GM06990 (cell line): Measurements from ENCODE around the gene MICALL1.

ENCODE experiments used
- DNase-seq: peaks from one replicate; pipeline ENCODE4 v3.0.0-alpha.2; 2011; ENCODE audit not compliant: insufficient read length; ENCODE audit errors: extremely low read depth
- H3K27me3 ChIP-seq: replicated peaks from 2 replicates; pipeline ENCODE4 v1.6.0; 2011; ENCODE audit warnings: low read length; ENCODE audit not compliant: control insufficient read depth, insufficient read depth
- H3K36me3 ChIP-seq: 2 replicates; pipeline ENCODE4 v1.5.1; 2011; ENCODE audit warnings: low read length; ENCODE audit not compliant: control insufficient read depth, insufficient read depth
- H3K4me3 ChIP-seq: replicated peaks from 2 replicates; pipeline ENCODE4 v1.5.1; 2011; ENCODE audit warnings: low read depth, mild to moderate bottlenecking, control low read depth, low read length
- TF ChIP-seq, protein P1 (sequence below): IDR thresholded peaks from 2 replicates; pipeline ENCODE4 v1.5.1; 2011; ENCODE audit warnings: low read length, control low read depth, mild to moderate bottlenecking, inconsistent platforms; ENCODE audit not compliant: insufficient read depth, poor library complexity, severe bottlenecking

MICALL1 gene

DNA sequence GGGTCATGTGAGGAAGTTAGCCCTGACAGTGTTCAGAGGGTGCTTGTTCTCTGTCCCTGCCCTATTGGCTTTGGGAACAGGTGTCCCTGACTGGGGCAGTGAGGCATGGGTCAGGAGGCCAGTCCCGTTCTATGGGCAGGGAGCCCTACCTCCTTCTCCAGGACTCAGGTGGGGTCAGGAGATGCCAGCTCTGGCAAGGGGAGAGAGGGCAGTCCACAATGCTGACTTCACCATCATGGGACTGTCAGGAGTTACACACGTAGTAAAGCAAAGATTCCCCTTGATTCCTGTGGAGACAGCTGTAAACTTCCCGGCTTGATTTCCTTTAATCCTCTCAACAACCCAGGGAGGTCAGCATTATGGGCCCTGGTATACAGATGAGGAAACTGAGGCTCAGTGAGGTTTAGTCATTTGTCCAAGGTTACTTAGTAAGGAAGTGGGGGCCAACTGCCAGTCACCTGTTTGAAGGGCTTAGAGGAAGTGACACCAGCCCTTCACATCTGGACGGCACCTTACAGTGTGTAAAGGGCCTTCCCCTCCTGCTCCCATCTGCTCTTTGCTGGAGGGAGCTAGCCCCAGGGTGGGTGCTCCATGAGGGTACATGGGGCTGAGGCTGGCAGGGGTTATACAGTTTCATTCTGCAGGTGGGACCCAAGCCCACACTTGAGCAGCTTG is 11.9 kb downstream of the MICALL1 start:
- Histone ChIP-seq H3K36me3 (peaks cover 19% of the 10 kb centered on the region), H3K4me3 (no peak overlapping the region), H3K27me3 (no peaks in the 10 kb centered on the region)
- TF ChIP-seq, protein P1, sequence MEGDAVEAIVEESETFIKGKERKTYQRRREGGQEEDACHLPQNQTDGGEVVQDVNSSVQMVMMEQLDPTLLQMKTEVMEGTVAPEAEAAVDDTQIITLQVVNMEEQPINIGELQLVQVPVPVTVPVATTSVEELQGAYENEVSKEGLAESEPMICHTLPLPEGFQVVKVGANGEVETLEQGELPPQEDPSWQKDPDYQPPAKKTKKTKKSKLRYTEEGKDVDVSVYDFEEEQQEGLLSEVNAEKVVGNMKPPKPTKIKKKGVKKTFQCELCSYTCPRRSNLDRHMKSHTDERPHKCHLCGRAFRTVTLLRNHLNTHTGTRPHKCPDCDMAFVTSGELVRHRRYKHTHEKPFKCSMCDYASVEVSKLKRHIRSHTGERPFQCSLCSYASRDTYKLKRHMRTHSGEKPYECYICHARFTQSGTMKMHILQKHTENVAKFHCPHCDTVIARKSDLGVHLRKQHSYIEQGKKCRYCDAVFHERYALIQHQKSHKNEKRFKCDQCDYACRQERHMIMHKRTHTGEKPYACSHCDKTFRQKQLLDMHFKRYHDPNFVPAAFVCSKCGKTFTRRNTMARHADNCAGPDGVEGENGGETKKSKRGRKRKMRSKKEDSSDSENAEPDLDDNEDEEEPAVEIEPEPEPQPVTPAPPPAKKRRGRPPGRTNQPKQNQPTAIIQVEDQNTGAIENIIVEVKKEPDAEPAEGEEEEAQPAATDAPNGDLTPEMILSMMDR: no peak
- no peak for DNase-seq

GRCh38 chr22:37918580-37919270 is 12.6 kb downstream of the MICALL1 start:
- Histone ChIP-seq H3K36me3 (peaks cover 15% of the 10 kb centered on the region), H3K4me3 (no peak overlapping the region), H3K27me3 (no peaks in the 10 kb centered on the region)
- TF ChIP-seq, protein P1: no peak
- DNase-seq: no peak

DNA sequence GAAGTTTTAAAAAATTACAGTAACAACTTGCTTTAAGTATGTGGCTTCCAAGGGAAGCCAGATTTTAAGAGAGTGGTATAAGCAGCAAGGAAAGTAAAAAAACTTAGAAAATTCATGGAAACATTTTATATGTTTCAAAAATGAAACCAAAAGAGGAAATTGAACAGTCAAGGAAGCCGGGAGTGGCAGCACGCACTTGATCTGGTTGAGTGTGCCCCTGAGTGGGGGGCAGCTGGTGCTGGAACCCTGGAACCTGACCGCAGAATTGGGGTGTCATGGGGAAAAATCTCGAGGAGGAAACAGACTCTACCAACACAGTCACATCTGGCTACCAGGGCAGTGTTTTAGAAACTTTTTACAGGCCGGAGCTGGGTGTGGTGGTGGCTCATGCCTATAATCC is 14.0 kb downstream of the MICALL1 start:
- DNase-seq: no peak
- TF ChIP-seq, protein P1: no peak
- H3K4me3 ChIP-seq: no peak overlapping the region
- H3K27me3 ChIP-seq: no peaks in the 10 kb centered on the region
- peaks cover 19% of the 10 kb centered on the region for H3K36me3 ChIP-seq

- no peak for DNase-seq
- no peaks in the 10 kb centered on the region for H3K27me3 ChIP-seq
- no peak overlapping the region for H3K4me3 ChIP-seq
- TF ChIP-seq, protein P1: no peak
- peaks cover 22% of the 10 kb centered on the region for H3K36me3 ChIP-seq
These were observed 16.1 kb downstream of the MICALL1 start for GRCh38 chr22:37922191-37922590.

- DNase-seq: no peak
- Histone ChIP-seq H3K27me3 (no peaks in the 10 kb centered on the region), H3K36me3 (peaks cover 15% of the 10 kb centered on the region), H3K4me3 (no peak overlapping the region)
- TF ChIP-seq, protein P1: no peak
These were observed 17.8 kb downstream of the MICALL1 start for GRCh38 chr22:37923927-37924326.
